Progenitor cell of endocrine pancreas (in vitro differentiated cells): ENCODE data around the gene PRELP. TPM values are rescaled to one million over a fixed set of nuclear protein-coding genes. Genes with fewer than 3 reads are reported as not detected.

Experiments
- DNase-seq: peaks from one replicate; pipeline ENCODE4 v3.0.0; 2021; ENCODE audit warnings: low spot score; ENCODE audit not compliant: unreplicated experiment
- H3K27ac Mint-ChIP-seq: 2 replicates; pipeline ENCODE4 v1.8.0; 2021; ENCODE audit warnings: mild to moderate bottlenecking, moderate library complexity, mixed read lengths
- H3K27me3 Mint-ChIP-seq: 2 replicates; pipeline ENCODE4 v1.8.0; 2021; ENCODE audit warnings: mixed read lengths
- H3K36me3 Mint-ChIP-seq: 2 replicates; pipeline ENCODE4 v1.8.0; 2022; ENCODE audit warnings: mixed read lengths; ENCODE audit not compliant: insufficient read depth
- H3K4me1 Mint-ChIP-seq: 2 replicates; pipeline ENCODE4 v1.8.0; 2021; ENCODE audit warnings: low read depth, mixed read lengths
- H3K4me3 Mint-ChIP-seq: 2 replicates; pipeline ENCODE4 v1.8.0; 2021; ENCODE audit warnings: low read depth, mild to moderate bottlenecking, moderate library complexity, mixed read lengths
- H3K9me3 Mint-ChIP-seq: 2 replicates; pipeline ENCODE4 v1.8.0; 2021; ENCODE audit warnings: low read depth, mixed read lengths
- total RNA-seq: library from RNA; stranded (reverse); gene quantifications from 2 replicates; pipeline ENCODE4 v1.2.1, GENCODE V29; 2021
- TF ChIP-seq, protein P1 (sequence below): fragments of 200-600 bp; sonication (generic); IDR thresholded peaks from one replicate; pipeline ENCODE4 v1.5.0; 2021; ENCODE audit warnings: antibody characterized with exemption, mild to moderate bottlenecking; ENCODE audit not compliant: unreplicated experiment

Gene PRELP
- total RNA-seq, 1 donor from 2014 or later = 0.14 TPM

DNA sequence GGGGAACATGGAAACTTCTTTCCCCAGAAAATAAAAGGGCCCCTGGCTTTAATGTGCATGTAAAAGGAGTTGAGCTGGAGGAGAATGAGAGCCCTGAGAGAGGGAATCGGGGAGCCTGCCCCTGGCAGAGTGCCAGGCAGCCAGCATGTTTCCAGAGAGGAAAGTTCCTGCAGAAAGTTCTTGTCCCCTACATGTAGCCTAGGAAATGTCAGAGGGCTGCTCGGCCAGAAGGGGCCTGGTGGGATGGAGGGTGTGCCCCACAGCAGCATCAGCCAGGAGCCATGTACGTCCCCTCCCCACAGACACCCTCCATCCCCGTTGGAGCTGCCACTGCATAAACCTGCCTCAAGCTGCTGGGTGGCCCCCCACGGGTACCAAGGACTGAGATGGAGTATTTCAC lies 5.4 kb upstream of the PRELP start:
- H3K9me3 Mint-ChIP-seq = no peaks in the 10 kb centered on the region
- H3K27ac Mint-ChIP-seq = peak overlapping the region; percentile 16
- DNase-seq = no peak
- no peak overlapping the region for H3K4me3 Mint-ChIP-seq
- no peaks in the 10 kb centered on the region for H3K36me3 Mint-ChIP-seq
- peaks cover 3% of the 10 kb centered on the region for H3K27me3 Mint-ChIP-seq
- TF ChIP-seq, protein P1, sequence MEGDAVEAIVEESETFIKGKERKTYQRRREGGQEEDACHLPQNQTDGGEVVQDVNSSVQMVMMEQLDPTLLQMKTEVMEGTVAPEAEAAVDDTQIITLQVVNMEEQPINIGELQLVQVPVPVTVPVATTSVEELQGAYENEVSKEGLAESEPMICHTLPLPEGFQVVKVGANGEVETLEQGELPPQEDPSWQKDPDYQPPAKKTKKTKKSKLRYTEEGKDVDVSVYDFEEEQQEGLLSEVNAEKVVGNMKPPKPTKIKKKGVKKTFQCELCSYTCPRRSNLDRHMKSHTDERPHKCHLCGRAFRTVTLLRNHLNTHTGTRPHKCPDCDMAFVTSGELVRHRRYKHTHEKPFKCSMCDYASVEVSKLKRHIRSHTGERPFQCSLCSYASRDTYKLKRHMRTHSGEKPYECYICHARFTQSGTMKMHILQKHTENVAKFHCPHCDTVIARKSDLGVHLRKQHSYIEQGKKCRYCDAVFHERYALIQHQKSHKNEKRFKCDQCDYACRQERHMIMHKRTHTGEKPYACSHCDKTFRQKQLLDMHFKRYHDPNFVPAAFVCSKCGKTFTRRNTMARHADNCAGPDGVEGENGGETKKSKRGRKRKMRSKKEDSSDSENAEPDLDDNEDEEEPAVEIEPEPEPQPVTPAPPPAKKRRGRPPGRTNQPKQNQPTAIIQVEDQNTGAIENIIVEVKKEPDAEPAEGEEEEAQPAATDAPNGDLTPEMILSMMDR = no peak
- peaks cover 10% of the 10 kb centered on the region for H3K4me1 Mint-ChIP-seq

DNA sequence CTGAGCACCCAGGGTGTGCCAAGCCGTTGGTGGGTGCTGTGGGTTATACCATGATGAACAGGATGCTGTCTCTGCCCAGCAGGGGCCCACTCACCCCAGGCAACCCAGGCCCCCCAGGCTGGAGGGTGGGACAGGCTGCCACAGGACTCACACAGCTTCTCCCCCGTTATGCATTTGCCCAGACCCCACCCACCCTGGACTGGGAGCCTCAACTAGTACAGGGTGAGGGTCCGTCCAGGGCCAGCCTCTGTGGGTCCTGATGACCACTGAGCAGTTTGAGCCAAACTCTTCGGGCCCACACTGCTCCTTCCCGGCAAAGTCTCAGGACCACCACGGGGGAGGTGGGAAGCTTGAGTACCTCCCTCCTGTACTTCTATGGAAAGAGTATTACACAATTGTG lies 3.8 kb upstream of the PRELP start:
- H3K27ac Mint-ChIP-seq = no peak overlapping the region
- no peak overlapping the region for H3K4me3 Mint-ChIP-seq
- peaks cover 11% of the 10 kb centered on the region for H3K4me1 Mint-ChIP-seq
- no peaks in the 10 kb centered on the region for H3K36me3 Mint-ChIP-seq
- peaks cover 7% of the 10 kb centered on the region for H3K27me3 Mint-ChIP-seq
- H3K9me3 Mint-ChIP-seq = no peaks in the 10 kb centered on the region
- no peak for DNase-seq
- TF ChIP-seq, protein P1 = no peak

DNA sequence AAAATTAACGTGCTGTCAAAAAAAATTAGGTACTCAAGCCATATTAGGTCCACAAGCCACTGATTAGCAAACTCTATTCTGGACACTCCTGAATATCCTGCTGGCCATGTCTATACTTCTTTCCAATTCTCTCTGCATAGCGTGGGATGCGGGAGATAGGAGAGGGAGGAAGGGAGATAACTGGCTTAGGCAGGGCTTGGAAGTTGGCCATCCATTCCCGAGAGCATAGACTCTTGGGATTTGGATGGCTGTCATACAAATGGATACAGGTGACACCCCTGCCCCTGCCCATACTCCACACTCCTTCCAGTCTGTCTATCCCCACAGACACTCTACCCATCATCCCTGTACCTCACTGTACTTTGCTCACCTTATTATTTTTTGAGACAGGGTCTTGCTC lies 2.3 kb upstream of the PRELP start:
- TF ChIP-seq, protein P1 = no peak
- Mint-ChIP-seq H3K9me3 (no peaks in the 10 kb centered on the region), H3K36me3 (no peaks in the 10 kb centered on the region), H3K27ac (no peak overlapping the region), H3K4me1 (peaks cover 11% of the 10 kb centered on the region), H3K4me3 (no peak overlapping the region), H3K27me3 (peaks cover 13% of the 10 kb centered on the region)
- no peak for DNase-seq

DNA sequence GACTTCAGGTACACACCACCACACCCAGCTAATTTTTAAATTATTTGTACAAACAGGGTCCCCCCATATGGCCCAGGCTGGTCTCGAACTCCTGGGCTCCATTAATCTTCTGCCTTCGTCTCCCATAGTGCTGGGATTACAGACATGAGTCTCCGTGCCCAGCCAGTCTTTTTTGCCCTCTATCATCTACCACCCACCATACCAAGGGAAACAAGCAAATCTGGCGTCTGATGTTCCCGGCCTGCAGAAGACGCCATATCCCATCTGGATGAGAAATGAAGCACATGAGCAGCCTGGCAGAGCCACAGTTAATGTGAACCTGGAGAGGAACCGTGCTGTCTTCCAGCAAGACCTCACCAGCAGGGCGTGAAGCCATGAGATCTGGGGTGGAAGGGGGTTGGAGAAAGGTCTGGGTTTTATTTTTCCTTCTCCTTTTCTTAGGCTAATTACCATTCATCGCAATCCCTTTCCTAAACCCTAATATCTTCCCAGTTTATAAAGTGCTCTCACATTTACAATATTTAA lies 1.8 kb upstream of the PRELP start:
- H3K27ac Mint-ChIP-seq = peak overlapping the region; percentile 28
- H3K4me1 Mint-ChIP-seq = peaks cover 11% of the 10 kb centered on the region
- no peaks in the 10 kb centered on the region for H3K36me3 Mint-ChIP-seq
- H3K27me3 Mint-ChIP-seq = peaks cover 10% of the 10 kb centered on the region
- no peaks in the 10 kb centered on the region for H3K9me3 Mint-ChIP-seq
- no peak for DNase-seq
- TF ChIP-seq, protein P1 = no peak
- H3K4me3 Mint-ChIP-seq = no peak overlapping the region

DNA sequence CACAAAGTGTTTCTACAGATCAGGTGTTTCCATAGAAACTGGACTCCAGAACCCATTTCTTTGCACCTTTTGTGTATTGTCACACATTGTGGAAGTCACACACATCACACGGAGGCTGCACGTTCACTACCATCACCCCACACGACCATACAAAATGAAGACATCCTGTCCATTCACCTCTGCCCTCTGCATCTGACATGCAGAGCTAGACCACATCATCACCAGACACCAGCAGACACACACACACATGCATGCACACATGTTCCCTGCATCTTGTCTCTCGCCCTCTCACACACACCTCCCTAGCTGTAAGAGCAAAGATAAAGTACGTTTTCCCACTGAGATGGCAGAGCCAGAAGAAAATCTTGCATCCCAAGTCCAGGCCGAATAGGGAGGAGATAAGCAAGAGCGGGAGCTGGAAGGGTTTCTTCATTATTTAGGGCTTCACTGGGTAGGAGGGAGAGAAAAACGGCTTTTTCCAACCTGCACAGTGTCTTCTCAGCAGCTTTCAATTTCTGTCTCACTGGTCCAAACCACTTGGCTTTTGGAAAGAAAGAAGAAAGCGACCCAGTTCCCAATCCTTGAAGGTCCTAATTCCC lies 709 bp downstream of the PRELP start:
- TF ChIP-seq, protein P1 = no peak
- Mint-ChIP-seq H3K36me3 (no peaks in the 10 kb centered on the region), H3K27ac (no peak overlapping the region), H3K4me3 (no peak overlapping the region), H3K27me3 (peaks cover 10% of the 10 kb centered on the region), H3K4me1 (peaks cover 11% of the 10 kb centered on the region), H3K9me3 (no peaks in the 10 kb centered on the region)
- no peak for DNase-seq
